Ovary (tissue), 3 donors: ENCODE measurements around the gene VSTM1.

Experiments
- CTCF ChIP-seq, 3 donors: fragments of 450-650 bp in 2 of 3; fragments of 200-600 bp in 1 of 3; IDR thresholded peaks; one replicate each; pipeline versions ENCODE4 v1.5.1 to v1.8.0; 2016 to 2022; ENCODE audit warnings: antibody characterized with exemption in 3 of 3, mild to moderate bottlenecking in 1 of 3
- EP300 ChIP-seq: sonication (generic); formaldehyde crosslinking; IDR thresholded peaks from one replicate; pipeline ENCODE4 v1.6.1; 2017; ENCODE audit warnings: antibody characterized with exemption
- POLR2A ChIP-seq: fragments of 450-650 bp; IDR thresholded peaks from one replicate; pipeline ENCODE4 v1.6.1; 2017; ENCODE audit warnings: antibody characterized with exemption, mild to moderate bottlenecking, moderate library complexity
- donor health status: DM: no; HTN: no; CAD: no.

DNA sequence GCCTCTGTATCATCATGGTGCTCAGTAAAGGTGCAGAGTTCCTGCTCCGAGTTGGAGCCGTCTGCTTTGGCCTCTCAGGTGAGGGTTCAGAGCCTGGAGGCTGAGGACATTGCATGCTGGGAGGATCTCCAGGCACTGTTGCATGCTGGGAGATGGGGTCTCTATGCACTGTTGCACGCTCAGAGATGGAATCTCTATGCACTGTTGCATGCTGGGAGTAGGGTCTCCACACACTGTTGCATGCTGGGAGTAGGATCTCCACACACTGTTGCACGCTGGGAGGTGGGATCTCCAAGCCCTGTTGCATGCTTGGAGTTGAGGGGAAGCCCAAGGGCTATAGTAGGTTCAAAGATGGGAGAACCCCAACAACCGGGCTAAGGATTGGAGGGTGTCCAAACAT is 64.0 kb downstream of the VSTM1 start:
- no peak for TF ChIP-seq CTCF (IDR thresholded peaks at IDR 0.05)
- no peak for TF ChIP-seq EP300
- no peak for TF ChIP-seq POLR2A
